GM13976 (cell line): ENCODE data around the gene CLASP1.
"Not testable (repeated sequence)": the region's sequence is repeated elsewhere in the genome, so short reads cannot be mapped to it uniquely, and the experiment has no call there.

Source experiments
- DNase-seq: peaks from one replicate; pipeline ENCODE4 v3.0.0; 2012; ENCODE audit warnings: low spot score
- CTCF ChIP-seq: IDR thresholded peaks from 2 replicates; pipeline ENCODE4 v1.5.1; 2012; ENCODE audit warnings: borderline replicate concordance, mild to moderate bottlenecking; ENCODE audit not compliant: insufficient read depth; ENCODE audit errors: extremely low read depth, missing control alignments, control extremely low read depth
- in situ Hi-C: fragments of 300-500 bp; cut with MboI; formaldehyde crosslinking; loops from one replicate; pipeline ENCODE4 v1.12.0; 2022; ENCODE audit warnings: low sequenced_read_pairs, mixed read lengths, inconsistent platforms; ENCODE audit not compliant: unreplicated experiment

The CLASP1 gene

GRCh38 chr2:121640380-121641316 is 8.6 kb downstream of the CLASP1 start:
- in situ Hi-C loops, result loop anchor here (10.0 kb wide), 1 partner anchor 106 kb away; the partner anchor contains the start of gene RNU4ATAC
- DNase-seq, result no peak

GRCh38 chr2:121639846-121640245 is 9.4 kb downstream of the CLASP1 start:
- DNase-seq, result not testable (repeated sequence)
- in situ Hi-C loops, result loop anchor here (10.0 kb wide), 1 partner anchor 105 kb away; the partner anchor contains the start of gene RNU4ATAC

More at GRCh38 chr2:121640380-121641316, 8.6 kb downstream of the CLASP1 start:
- no peak for TF ChIP-seq CTCF

GRCh38 chr2:121638333-121638732 is 10.9 kb downstream of the CLASP1 start:
- TF ChIP-seq CTCF, result no peak

GRCh38 chr2:121635371-121635770 is 13.9 kb downstream of the CLASP1 start:
- no peak for DNase-seq
- TF ChIP-seq CTCF, result no peak
- in situ Hi-C loops, result no loop called here

More at GRCh38 chr2:121638333-121638732, 10.9 kb downstream of the CLASP1 start:
- in situ Hi-C loops, result no loop called here
- no peak for DNase-seq

- no peak for TF ChIP-seq CTCF
- no peak for DNase-seq
- in situ Hi-C loops, result no loop called here
These were observed 14.6 kb downstream of the CLASP1 start for GRCh38 chr2:121634354-121635307.

- in situ Hi-C loops, result no loop called here
- DNase-seq, result no peak
- no peak for TF ChIP-seq CTCF
These were observed 15.8 kb downstream of the CLASP1 start for GRCh38 chr2:121633463-121633862.
